Activated CD4-positive, alpha-beta T cell treated with anti-CD3 and anti-CD28 coated beads, Interleukin-2, Interleukin-6, amounts not matched to agents 100 ng/mL and 50 ng/mL, durations not matched to agents 16 hours and 8 hours (primary cell): Measurements from ENCODE around the gene KRTAP10-3.
"Not testable (repeated sequence)": the region's sequence is repeated elsewhere in the genome, so short reads cannot be mapped to it uniquely, and the experiment has no call there.

ENCODE experiments used
- DNase-seq: peaks from one replicate; pipeline ENCODE4 v3.0.0-alpha.2; 2020

Gene KRTAP10-3

GRCh38 chr21:44589586-44590305, 31.2 kb upstream of the KRTAP10-3 start:
- no peak for DNase-seq

- no peak for DNase-seq
Measured at GRCh38 chr21:44589094-44589493, 30.5 kb upstream of the KRTAP10-3 start.

DNA sequence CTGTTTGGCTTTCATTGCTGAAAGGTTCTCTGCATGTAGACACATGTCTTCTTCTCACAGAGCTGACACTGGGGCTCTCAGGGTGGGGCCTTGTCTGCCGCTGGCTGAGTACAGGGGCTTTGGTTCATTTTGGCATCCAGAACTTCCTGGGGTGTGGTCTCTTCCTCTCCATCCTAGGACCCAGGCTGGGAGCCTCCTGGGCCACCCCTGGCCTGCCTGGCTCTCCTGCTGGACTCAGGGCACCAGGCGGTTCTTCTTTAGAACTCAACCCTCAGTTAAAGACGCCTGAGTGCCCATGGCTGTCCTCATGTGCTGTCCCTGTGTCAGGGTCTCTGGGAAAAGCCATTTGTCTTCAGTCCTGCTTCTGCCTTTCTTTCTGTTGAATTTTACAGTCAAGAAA, 27.3 kb upstream of the KRTAP10-3 start:
- no peak for DNase-seq

DNA sequence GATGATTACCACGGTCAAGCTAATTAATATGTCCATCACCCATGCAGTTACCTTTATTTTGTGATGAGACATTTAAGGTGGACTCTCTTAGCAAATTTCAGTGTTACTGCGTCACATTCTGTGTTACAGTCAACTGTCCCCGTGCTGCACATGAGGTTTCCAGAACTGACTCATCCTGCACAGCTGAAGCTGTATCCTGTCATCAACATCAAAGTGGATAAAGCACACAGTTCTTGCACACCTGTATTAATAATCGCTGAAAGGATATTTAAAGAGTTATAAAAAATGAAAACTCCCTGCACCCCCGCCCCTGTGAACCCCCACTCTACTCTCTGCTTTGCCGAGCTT, 25.2 kb upstream of the KRTAP10-3 start:
- peak; percentile 48 for DNase-seq

DNA sequence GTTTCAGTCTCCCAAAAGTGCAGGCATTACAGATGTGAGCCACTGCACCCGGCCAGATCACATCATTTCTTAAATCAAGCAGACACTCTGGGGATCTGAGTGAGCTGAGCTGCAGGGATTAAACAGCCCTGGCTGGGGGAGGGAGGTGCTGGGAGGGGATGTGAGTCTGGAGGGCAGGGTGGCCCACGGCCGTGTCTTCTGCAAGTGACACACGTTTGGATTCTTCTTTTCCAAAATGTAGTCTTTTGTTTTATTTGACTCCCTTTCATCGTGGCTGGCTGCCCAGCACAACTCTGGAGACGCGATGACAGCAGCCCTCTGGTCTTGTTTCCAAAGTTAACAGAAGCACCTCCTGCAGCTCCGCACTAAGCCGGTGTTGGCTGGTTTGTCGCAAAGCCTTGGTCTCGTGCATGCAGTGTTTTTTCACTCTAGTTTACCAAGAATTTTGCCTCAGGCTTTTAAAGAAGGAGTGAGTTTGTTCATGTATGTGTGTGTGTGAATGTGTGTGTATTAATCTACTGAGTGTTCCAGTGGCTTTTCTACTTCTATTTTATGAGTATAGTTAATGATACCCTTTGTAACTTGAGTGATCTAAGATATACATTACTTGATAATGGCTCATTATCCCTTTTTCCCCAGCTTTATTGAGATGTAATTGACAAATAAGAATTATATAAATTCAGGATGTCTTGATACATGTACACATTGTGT, 24.6 kb upstream of the KRTAP10-3 start:
- no peak for DNase-seq

GRCh38 chr21:44582055-44582454, 23.5 kb upstream of the KRTAP10-3 start:
- DNase-seq, result no peak

GRCh38 chr21:44581158-44581557, 22.6 kb upstream of the KRTAP10-3 start:
- DNase-seq, result no peak

- not testable (repeated sequence) for DNase-seq
Measured at GRCh38 chr21:44580231-44580821, 21.7 kb upstream of the KRTAP10-3 start, which contains the start of gene KRTAP10-5. TSS of gene KRTAP10-5 (minus strand) at chr21:44580604. CDS start at chr21:44580578, 26 bp downstream.

GRCh38 chr21:44579833-44580144, 21.2 kb upstream of the KRTAP10-3 start:
- no peak for DNase-seq

- no peak for DNase-seq
Measured at GRCh38 chr21:44579056-44579832, 20.6 kb upstream of the KRTAP10-3 start.

DNA sequence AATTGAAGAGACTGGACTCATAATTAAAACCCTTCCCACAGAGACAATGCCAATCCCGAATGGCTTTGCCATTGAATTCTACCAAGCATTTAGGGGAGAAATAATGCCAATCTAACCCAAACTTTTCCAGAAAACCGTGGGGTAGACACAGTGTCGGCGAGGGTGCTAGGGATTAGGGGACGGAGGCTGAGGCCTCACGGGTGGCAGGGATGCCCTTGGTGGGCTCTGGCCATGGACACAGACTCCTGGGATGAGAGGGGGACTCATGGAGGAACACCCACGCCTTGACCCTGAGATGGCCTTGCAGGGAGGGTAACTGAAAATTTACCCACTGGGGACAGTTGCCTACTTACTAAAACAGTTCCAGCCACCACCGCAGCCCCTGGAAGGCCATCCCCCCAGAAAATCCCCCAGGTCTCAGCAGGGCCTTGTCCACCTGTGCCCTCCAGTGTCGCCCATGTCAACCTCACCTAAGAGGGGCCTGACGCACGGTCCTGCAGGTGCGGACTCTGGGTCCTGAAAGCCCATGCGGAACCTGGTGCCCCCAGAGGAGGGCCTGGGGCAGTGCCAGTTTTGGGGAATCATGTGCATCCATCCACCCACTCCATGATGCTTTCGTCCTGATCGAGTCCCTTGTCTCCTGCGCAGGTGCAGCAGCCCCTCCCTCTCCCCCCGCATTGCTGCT, 19.9 kb upstream of the KRTAP10-3 start:
- no peak for DNase-seq

GRCh38 chr21:44576025-44576420, 17.4 kb upstream of the KRTAP10-3 start:
- no peak for DNase-seq

DNA sequence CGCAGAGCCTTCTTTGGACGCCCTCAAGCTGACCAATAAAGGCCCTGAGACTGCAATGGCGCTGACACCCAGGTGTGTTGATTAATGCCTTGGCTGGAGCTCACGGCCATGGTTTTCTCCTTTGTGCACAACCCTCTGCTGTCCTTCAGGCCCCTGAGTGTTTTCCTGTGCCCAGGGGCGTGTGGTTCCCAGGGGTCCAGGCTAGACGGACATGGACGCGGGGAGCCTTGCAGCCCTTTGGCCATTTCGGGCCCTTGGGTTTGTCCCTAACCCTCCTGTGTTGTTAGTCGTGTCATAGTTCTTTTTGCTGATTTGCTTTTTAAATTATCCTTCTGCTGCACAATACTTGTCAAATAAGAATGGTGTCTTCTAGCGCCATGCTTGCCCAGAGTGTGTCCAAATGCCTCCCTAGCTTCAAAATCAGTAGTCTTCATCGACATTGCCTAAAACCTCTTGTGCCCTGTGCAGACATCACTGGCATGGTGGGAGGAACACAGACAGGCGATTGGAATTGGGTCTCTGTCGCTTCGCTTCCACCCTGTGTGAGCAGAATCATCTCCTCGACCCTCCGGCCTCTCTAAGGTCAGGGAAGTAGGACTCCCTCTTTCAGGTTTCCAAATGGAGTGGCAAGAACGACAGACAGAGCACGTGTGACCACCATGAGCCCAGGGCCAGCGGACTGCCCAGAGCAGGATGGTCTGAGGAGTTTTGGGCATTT, 16.9 kb upstream of the KRTAP10-3 start:
- no peak for DNase-seq

- DNase-seq, result no peak
Measured at GRCh38 chr21:44574457-44575306, 16.1 kb upstream of the KRTAP10-3 start.

GRCh38 chr21:44573630-44574456, 15.2 kb upstream of the KRTAP10-3 start, which contains the start of gene KRTAP10-4:
TSS of gene KRTAP10-4 (plus strand) at chr21:44573729. CDS start at chr21:44573759, 30 bp downstream.
- not testable (repeated sequence) for DNase-seq

DNA sequence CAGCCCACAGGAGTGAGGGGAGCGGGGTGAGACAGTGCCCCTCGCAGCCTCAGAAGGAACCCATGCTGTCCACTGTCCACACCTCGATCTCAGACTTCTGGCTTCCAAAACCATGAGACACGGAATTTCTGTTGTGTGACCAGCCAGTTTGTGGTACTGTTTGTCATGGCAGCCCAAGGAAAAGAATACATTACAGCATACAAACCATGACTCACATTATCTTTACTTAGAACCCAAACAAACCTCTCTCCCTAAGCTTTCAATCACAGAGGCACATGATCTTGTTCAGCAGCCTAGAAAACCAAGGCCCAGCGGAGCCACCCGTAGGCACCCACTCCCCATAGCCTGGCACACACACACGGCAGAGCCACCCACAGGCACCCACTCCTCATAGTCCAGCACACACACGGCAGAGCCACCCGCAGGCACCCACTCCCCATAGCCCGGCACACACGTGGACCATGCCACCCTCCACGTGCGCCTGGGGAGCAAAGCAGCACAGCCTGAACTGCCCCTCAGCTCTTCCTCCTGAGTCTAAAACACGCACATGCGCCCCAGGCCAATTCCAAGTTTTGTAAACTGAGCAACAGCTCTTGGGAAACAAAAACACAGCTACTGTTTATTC, 14.5 kb upstream of the KRTAP10-3 start:
- DNase-seq, result no peak

DNA sequence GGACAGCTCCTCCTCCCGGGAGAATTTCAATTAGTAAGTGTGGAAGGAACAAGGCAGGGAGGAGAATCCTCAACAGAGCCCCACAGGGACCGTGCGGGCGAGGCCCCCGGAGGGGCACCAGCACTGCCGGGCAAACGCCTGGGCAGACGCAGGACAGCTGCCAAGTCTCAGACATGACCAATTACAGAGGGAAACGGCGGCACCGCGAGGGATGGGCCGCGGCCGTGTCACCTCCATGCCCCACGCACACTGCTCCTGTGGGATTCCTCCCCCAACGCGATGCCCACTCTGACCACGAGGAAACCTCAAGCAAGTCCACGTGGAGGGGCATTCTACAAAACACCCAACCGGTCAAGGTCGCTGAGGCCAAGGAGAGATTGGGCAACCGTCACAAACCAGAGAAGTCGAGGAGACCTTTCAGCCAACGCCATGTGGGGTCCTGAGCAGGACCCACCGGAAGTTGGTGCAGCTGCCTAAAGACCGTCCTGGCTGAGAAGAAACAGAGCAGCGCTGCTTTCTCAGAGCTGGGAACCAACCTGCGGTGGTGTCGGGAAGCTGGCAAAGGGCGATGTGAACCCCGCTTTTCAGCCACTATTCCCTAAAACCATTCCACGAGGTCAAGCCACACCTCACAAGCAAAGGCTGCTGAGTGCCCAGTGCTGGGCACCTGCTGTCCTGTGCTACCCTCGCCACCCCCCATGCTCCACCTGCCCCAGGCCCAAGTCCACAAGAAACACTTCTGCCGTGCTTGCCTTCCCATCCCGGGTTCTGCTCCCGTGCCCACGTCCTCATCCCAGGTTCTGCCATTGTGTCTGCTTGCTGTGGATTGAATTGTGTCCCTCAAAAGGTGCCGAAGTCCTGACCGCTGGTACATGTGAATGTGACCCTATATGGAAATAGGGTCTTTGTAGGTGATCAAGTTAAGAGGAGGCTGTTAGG, 13.5 kb upstream of the KRTAP10-3 start:
- no peak for DNase-seq

DNA sequence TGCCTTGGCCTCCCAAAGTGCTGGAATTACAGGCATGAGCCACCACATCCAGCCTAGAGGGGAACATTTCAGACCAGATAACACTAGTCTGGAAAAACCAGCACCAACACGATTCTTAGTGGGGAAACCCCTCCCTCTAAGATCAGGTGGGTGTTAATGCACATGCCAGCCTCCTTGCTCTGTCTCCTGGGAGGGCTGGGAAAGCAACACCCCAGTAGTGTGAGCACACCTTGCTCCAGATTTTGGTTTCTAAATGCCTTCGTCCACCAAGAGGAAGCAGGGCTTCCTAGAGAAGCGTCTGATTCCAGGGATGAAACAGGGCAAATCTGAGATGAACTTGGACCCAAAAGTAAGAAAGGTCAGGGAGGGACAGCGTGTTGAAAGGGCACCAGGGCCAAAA, 12.7 kb upstream of the KRTAP10-3 start:
- no peak for DNase-seq
